Measurements from ENCODE around the gene DMXL1. TPM values are rescaled to one million over a fixed set of nuclear protein-coding genes. Genes with fewer than 3 reads are reported as not detected.

Gene DMXL1
- total RNA-seq, 6 experiments from 2014 or later: 19.1 to 25.6 (median 22.9) TPM

- Histone ChIP-seq H3K36me3 (no peaks in the 10 kb centered on the region), H3K4me1 (no peaks in the 10 kb centered on the region), H3K9me3 (no peaks in the 10 kb centered on the region), H3K4me3 (no peak overlapping the region), H3K27me3 (no peaks in the 10 kb centered on the region), H3K27ac (no peak overlapping the region)
- DNase-seq (no peak), ATAC-seq (no peak)
- intact Hi-C loops (cut with DNase I): no loop called here
- WGBS (ENCODE audit: insufficient coverage, low coverage, low lambda C conversion rate, missing lambda C conversion rate): 94% methylated on average over 2 of the region's 2 CpGs
- no peak for TF ChIP-seq POLR2A (IDR thresholded peaks at IDR 0.05)
- no peak for TF ChIP-seq CTCF (IDR thresholded peaks at IDR 0.05)
Observed at GRCh38 chr5:119048246-119048645, 22.6 kb upstream of the DMXL1 start.

- H3K4me3 ChIP-seq: no peak overlapping the region
- no peak for TF ChIP-seq POLR2A (IDR thresholded peaks at IDR 0.05)
- TF ChIP-seq CTCF (IDR thresholded peaks at IDR 0.05): no peak
- intact Hi-C loops (cut with DNase I): no loop called here
- no peaks in the 10 kb centered on the region for H3K4me1 ChIP-seq
- 69% methylated on average over 6 of the region's 7 CpGs for WGBS (ENCODE audit: insufficient coverage, low coverage, low lambda C conversion rate, missing lambda C conversion rate)
- no peak overlapping the region for H3K27ac ChIP-seq
- no peaks in the 10 kb centered on the region for H3K27me3 ChIP-seq
- ATAC-seq (peak in 1 of 4 donors; percentile 17), DNase-seq (no peak)
- H3K36me3 ChIP-seq: no peaks in the 10 kb centered on the region
- no peaks in the 10 kb centered on the region for H3K9me3 ChIP-seq
Observed at GRCh38 chr5:119049824-119050449, 20.9 kb upstream of the DMXL1 start.

GRCh38 chr5:119054101-119054500 is 16.8 kb upstream of the DMXL1 start:
- H3K27me3 ChIP-seq: no peaks in the 10 kb centered on the region
- intact Hi-C loops (cut with DNase I): no loop called here
- TF ChIP-seq CTCF (IDR thresholded peaks at IDR 0.05) (no peak), POLR2A (IDR thresholded peaks at IDR 0.05) (no peak)
- H3K4me1 ChIP-seq: no peaks in the 10 kb centered on the region
- WGBS (ENCODE audit: insufficient coverage, low coverage, low lambda C conversion rate, missing lambda C conversion rate): 100% methylated on average over 2 of the region's 2 CpGs
- DNase-seq (no peak), ATAC-seq (no peak)
- H3K36me3 ChIP-seq: no peaks in the 10 kb centered on the region
- H3K4me3 ChIP-seq: no peak overlapping the region
- H3K27ac ChIP-seq: no peak overlapping the region
- H3K9me3 ChIP-seq: no peaks in the 10 kb centered on the region

GRCh38 chr5:119055294-119055693 is 15.6 kb upstream of the DMXL1 start:
- no peak overlapping the region for H3K4me3 ChIP-seq
- 40% methylated on average over 2 of the region's 2 CpGs for WGBS (ENCODE audit: insufficient coverage, low coverage, low lambda C conversion rate, missing lambda C conversion rate)
- peak; percentile 36 to 89 (median 82) for ATAC-seq
- no peaks in the 10 kb centered on the region for H3K27me3 ChIP-seq
- intact Hi-C loops (cut with DNase I): no loop called here
- no peaks in the 10 kb centered on the region for H3K4me1 ChIP-seq
- DNase-seq: no peak
- H3K9me3 ChIP-seq: no peaks in the 10 kb centered on the region
- no peaks in the 10 kb centered on the region for H3K36me3 ChIP-seq
- TF ChIP-seq CTCF (IDR thresholded peaks at IDR 0.05) (no peak), POLR2A (IDR thresholded peaks at IDR 0.05) (no peak)
- no peak overlapping the region for H3K27ac ChIP-seq
